GM18873 (cell line): ENCODE measurements around the gene ALG10B.

Experiments
- ATAC-seq: cut with Tn5 transposase; IDR thresholded peaks from one replicate; pipeline ENCODE4 v1.9.1; 2021; ENCODE audit warnings: mild to moderate bottlenecking, moderate library complexity, moderate number of reproducible peaks; ENCODE audit not compliant: unreplicated experiment, low FRiP score

The ALG10B gene

DNA sequence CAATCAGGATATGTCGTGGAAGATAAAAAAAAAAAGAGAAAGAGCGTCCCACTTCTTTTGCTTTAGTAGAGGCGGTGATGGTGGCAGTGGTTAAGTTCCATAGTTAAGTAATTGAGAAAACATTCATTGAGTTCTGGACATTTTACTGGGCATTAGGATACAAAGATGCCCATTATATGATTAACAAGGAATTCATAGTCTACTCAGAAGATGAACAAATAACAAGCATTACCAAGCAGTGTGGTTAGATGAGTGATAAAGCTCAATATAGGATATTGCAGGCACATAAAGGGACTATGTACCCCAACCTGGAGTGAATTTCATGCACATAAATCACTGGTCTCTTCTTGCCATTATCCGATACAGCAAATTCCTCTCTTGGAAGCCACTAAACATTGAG, 53.7 kb downstream of the ALG10B start:
- no peak for ATAC-seq

DNA sequence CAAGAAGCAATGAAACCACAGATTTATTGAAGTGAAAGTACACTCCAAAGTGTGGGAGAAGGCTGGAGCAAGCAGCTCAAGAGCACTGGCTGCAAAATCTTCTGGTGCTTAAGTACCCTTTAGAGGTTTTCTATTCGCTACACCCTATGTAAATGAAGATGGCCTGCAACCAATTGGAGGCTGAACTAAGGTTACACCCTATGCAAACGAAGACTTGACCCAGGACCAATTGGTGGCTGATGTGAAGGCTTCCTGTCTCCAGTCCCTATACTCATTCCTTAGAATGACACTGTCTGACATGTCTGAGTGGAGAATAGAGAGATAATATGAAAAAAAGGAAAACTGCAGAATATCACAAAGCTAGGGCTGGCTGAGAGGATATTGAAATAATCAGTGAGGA, 57.2 kb downstream of the ALG10B start:
- ATAC-seq = no peak

DNA sequence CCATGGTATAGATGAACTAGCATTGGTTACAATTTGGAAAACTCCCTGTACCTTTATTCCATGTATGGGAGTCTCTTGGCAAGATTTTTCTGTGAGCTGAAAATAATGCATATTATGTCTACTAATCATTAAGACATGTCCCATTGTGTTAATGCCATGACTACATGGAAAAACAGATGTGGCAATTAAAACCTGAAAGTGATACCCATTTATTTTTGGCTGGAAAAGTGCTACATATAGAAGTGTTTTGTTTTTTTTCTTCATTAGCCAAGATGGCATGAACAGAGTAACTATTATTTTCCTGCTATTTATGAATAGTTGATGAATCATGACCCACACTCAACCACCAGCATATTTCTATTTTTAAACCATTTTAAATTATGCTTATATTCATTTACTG, 58.2 kb downstream of the ALG10B start:
- no peak for ATAC-seq
